Heart right ventricle (tissue), 16 donors: ENCODE results near the gene DNER. TPM values are rescaled to one million over a fixed set of nuclear protein-coding genes. Genes with fewer than 3 reads are reported as not detected.

Experiments used
- ATAC-seq, 8 donors: fragments of 200-7000 bp; cut with Tn5 transposase; one replicate each; pipeline ENCODE4 v1.9.1; 2020; ENCODE audit warnings: mild to moderate bottlenecking in 8 of 8, moderate library complexity in 8 of 8, moderate number of reproducible peaks in 1 of 8
- DNase-seq, 2 donors: peaks; one replicate each; pipeline ENCODE4 v3.0.0-alpha.2; 2020
- H3K27ac ChIP-seq, 10 donors: fragments of 200-600 bp; sonication (generic) in 2 of 10; one replicate each; pipeline versions ENCODE4 v1.5.0 to v1.8.0; 2020 to 2022; ENCODE audit warnings: mild to moderate bottlenecking in 3 of 10
- H3K27me3 ChIP-seq, 7 donors: fragments of 200-600 bp; one replicate each; pipeline ENCODE4 v1.8.0; 2021 to 2022; ENCODE audit warnings: mild to moderate bottlenecking in 2 of 7
- H3K36me3 ChIP-seq, 9 donors: fragments of 200-600 bp; sonication (generic) in 1 of 9; one replicate each; pipeline versions ENCODE4 v1.5.0 to v1.8.0; 2020 to 2022; ENCODE audit warnings: mild to moderate bottlenecking in 2 of 9
- H3K4me1 ChIP-seq, 9 donors: fragments of 200-600 bp; sonication (generic) in 1 of 9; one replicate each; pipeline versions ENCODE4 v1.5.0 to v1.8.0; 2020 to 2022; ENCODE audit warnings: mild to moderate bottlenecking in 4 of 9
- H3K4me3 ChIP-seq, 10 donors: fragments of 200-600 bp; sonication (generic) in 2 of 10; one replicate each; pipeline versions ENCODE4 v1.5.0 to v1.8.0; 2020 to 2022; ENCODE audit warnings: mild to moderate bottlenecking in 7 of 10, moderate library complexity in 2 of 10
- H3K9me3 ChIP-seq, 11 donors: fragments of 200-600 bp in 10 of 11; sonication (generic) in 2 of 11; one replicate each; pipeline versions ENCODE4 v1.5.0 to v1.8.0; 2013 to 2022; ENCODE audit warnings: mild to moderate bottlenecking in 2 of 11, control low read depth in 1 of 11, moderate library complexity in 1 of 11
- WGBS, 2 donors: extraction: QIAGEN DNeasy Blood & Tissue Kit; methylation state at CpG; one replicate each; pipeline ENCODE4 v1.1.7; 2013; ENCODE audit warnings: inconsistent platforms in 1 of 2; 5-methylcytosine and 5-hydroxymethylcytosine counted together
- intact Hi-C, 10 donors: fragments of 100-400 bp; cut with DNase I; formaldehyde crosslinking; loops; one replicate each; pipeline versions ENCODE4 v1.11.1 to v1.14.2; 2022
- polyA plus RNA-seq, 2 donors: library from polyadenylated mRNA; stranded (reverse); fragments of 200-250 nt; gene quantifications; one replicate each; pipeline ENCODE4 v1.2.3, GENCODE V29; 2013
- total RNA-seq, 10 donors: library from RNA; stranded (reverse); fragmentation: NEBNext Ultra II Directional in 3 of 10; extraction: Animal tissue kit (Norgen Biotek cat#: 25700) in 3 of 10; gene quantifications; one replicate each; pipeline versions ENCODE4 v1.2.1 to v1.2.4, GENCODE V29; 2021 to 2023
- TF ChIP-seq, protein P1 (sequence below), 9 donors: fragments of 200-600 bp; sonication (generic) in 2 of 9; IDR thresholded peaks; one replicate each; pipeline versions ENCODE4 v1.5.0 to v1.8.0; 2021 to 2022; ENCODE audit warnings: antibody characterized with exemption in 9 of 9, mild to moderate bottlenecking in 5 of 9, moderate library complexity in 1 of 9
- donor health status: Arrhythmogenic right ventricular cardiomyopathy.
- donor health status: ischemic (EF 13 %, LVEDD 7.1; RV severe dilation, severe dysfunction).
- donor health status: healthy with polysubstance abuse.
- donor health status: DM: no; HTN: yes; CAD: no.
- donor health status: DM: no; HTN: no; CAD: no.
- donor health status: ischemic (EF 25% LVEDD 6.9; RV normal size, moderate dysfunction).
- donor health status: ischemic (EF 25% LVEDD 5.7; RV mildly dilated, moderate dysfunction).
- donor health status: healthy.
- donor health status: DM: yes; HTN: yes; CAD: no.
- donor health status: Ischemic cardiomyopathy.
- donor health status: ischemic (EF 35%, LVEDD 5.7; RV mildly dilated, moderate dysfunction).
- donor health status: nonischemic (EF 11% LVEDD 7.7; RV severe dilation, severe dysfunction).
- donor health status: DM: yes; HTN: yes; CAD: no.
- donor health status: PGD.
- donor health status: ischemic (EF 29% LVEDD 5.4; RV normal size, mild dysfunction).
- donor health status: nonischemic (EF 23%, LVEDD 6.1; RV moderate dilation, normal function).

Gene DNER
- total and polyA plus RNA-seq, 12 donors: 0.13 to 1.8 (median 0.69) TPM; not detected in 2

DNA sequence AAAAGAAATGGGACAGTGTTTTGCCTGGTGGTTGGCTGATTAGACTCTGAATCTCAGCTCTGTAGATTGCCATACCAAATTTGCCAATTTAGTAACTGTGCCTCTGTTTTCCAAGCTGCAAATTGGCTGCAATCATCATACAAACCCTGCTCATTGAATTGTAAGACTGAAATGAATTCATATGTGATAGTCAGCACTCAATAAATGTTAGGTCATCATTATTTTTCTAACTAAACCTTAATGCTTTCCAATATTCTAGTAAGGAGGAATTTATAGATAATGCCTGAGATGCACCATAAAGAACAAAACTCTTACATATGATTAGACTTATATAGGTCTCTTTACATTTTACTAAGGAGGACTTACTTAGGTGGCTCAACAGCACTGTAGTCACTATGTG, 85.3 kb downstream of the DNER start:
- ATAC-seq: no peak
- no peaks in the 10 kb centered on the region for H3K9me3 ChIP-seq
- TF ChIP-seq, protein P1, sequence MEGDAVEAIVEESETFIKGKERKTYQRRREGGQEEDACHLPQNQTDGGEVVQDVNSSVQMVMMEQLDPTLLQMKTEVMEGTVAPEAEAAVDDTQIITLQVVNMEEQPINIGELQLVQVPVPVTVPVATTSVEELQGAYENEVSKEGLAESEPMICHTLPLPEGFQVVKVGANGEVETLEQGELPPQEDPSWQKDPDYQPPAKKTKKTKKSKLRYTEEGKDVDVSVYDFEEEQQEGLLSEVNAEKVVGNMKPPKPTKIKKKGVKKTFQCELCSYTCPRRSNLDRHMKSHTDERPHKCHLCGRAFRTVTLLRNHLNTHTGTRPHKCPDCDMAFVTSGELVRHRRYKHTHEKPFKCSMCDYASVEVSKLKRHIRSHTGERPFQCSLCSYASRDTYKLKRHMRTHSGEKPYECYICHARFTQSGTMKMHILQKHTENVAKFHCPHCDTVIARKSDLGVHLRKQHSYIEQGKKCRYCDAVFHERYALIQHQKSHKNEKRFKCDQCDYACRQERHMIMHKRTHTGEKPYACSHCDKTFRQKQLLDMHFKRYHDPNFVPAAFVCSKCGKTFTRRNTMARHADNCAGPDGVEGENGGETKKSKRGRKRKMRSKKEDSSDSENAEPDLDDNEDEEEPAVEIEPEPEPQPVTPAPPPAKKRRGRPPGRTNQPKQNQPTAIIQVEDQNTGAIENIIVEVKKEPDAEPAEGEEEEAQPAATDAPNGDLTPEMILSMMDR (IDR thresholded peaks at IDR 0.05): no peak
- no peaks in the 10 kb centered on the region for H3K4me1 ChIP-seq
- no peak overlapping the region for H3K4me3 ChIP-seq
- H3K36me3 ChIP-seq: no peaks in the 10 kb centered on the region
- peaks cover 0 to 41% (median 9%) of the 10 kb centered on the region in 7 donors for H3K27me3 ChIP-seq
- no peak overlapping the region for H3K27ac ChIP-seq
- DNase-seq: no peak
- intact Hi-C loops: no loop called here

DNA sequence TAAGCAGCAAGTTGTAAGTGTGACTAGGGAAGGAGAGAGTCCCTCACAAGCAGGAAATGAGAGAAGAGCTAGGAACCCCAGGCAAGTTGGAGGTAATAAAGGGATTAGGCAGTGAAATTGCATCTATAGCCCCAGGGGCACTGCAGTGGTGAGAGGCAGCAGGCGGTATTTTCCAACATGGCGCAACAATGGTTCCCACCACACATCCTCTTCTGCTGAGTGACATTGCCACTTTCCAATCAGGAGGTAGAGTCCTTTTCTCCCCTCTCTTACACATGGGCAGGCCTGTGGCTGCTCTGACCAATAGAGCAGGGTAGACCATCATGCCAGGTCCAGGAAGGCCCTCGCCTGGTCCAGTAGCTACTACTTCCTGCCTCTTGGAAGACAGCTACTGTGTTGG, 86.6 kb downstream of the DNER start:
- Histone ChIP-seq H3K4me3 (no peak overlapping the region), H3K4me1 (no peaks in the 10 kb centered on the region), H3K27me3 (peaks cover 0 to 29% (median 7%) of the 10 kb centered on the region in 7 donors), H3K27ac (no peak overlapping the region), H3K9me3 (no peaks in the 10 kb centered on the region), H3K36me3 (no peaks in the 10 kb centered on the region)
- WGBS, 2 donors: 47 to 70% methylated on average over 3 of the region's 3 CpGs
- DNase-seq (no peak), ATAC-seq (no peak)
- intact Hi-C loops: no loop called here
- TF ChIP-seq, protein P1 (IDR thresholded peaks at IDR 0.05): no peak

DNA sequence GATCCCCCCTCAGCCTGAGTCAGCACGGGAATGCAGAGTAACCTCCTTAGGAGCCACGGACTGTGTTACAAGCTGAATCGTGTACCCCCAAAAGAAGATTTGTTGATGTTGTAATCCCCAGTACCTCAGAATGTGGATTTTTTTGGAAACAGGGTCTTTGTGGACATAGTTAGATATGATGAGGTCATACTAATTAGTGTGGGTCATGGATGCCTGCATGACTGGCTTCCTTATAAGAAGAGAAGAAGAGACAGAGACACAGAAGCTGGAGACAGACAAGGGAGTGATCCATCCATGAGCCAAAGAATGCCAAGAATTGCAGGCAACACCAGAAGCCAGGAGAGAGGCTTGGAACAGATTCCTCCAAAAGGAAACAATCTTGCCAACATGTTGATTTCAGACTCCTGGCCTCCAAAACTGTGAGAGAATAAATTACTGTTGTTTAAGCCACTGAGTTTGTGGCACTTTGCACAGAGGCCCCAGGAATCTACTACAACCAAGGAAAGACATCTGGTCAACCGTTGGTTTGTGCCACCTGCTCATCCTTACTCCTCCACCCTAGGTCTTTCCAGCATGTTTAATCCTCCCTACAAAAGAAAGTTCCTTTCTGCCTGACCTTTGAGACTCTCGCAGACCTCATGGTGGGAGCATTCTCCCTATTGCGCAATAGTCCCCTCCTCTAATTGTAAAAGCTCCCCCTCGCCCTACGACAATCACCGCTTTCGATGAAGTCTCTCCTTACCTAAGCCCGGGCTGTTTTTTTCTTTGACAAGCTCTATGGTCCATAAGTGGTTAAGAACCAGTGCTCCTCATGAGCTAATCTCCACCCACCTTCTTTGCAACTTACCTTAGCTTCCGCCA, 91.6 kb downstream of the DNER start:
- H3K9me3 ChIP-seq: no peaks in the 10 kb centered on the region
- DNase-seq (no peak), ATAC-seq (no peak)
- no peak overlapping the region for H3K27ac ChIP-seq
- H3K27me3 ChIP-seq: peaks cover 0 to 8% (median 0%) of the 10 kb centered on the region in 7 donors
- H3K4me3 ChIP-seq: no peak overlapping the region
- H3K4me1 ChIP-seq: no peaks in the 10 kb centered on the region
- TF ChIP-seq, protein P1 (IDR thresholded peaks at IDR 0.05): no peak
- H3K36me3 ChIP-seq: no peaks in the 10 kb centered on the region
- 91 to 93% methylated on average over 12 of the region's 12 CpGs for WGBS, 2 donors
- intact Hi-C loops: no loop called here

DNA sequence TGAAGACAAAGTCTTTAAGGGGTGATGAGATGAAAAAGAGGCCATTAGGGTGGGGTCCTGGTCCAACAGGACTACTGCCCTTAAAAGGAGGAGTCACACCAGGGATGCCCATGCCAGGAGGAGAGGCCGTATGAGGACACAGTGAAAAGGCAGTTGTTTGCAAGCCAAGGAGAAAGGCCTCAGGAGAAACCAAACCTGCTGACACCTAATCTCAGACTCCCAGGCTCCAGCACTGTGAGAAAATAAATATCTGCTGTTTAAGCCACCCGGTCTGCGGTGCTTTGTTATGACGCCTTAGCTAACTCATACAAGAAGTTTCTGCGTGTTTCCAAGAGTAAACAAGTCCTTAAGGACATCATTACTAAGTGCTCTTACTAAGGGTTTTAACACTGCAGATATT, 93.6 kb downstream of the DNER start:
- intact Hi-C loops: no loop called here
- 77 to 79% methylated on average over 5 of the region's 5 CpGs for WGBS, 2 donors
- no peak for ATAC-seq
- no peaks in the 10 kb centered on the region for H3K4me1 ChIP-seq
- H3K27ac ChIP-seq: no peak overlapping the region
- H3K4me3 ChIP-seq: no peak overlapping the region
- peaks cover 0 to 6% (median 0%) of the 10 kb centered on the region in 7 donors for H3K27me3 ChIP-seq
- TF ChIP-seq, protein P1 (IDR thresholded peaks at IDR 0.05): no peak
- DNase-seq: no peak
- H3K36me3 ChIP-seq: no peaks in the 10 kb centered on the region
- no peaks in the 10 kb centered on the region for H3K9me3 ChIP-seq
